Body of pancreas (tissue), 4 donors: ENCODE measurements around the gene ASCC1. TPM values are rescaled to one million over a fixed set of nuclear protein-coding genes. Genes with fewer than 3 reads are reported as not detected.

Source experiments
- ATAC-seq: fragments of 150-250 bp; one replicate; pipeline ENCODE4 v1.9.1; 2016
- DNase-seq, 4 donors: peaks; one replicate each; pipeline ENCODE4 v3.0.0-alpha.2; 2019
- H3K27ac ChIP-seq, 4 donors: fragments of 200-600 bp; sonication (generic); 1 replicate in 3 of 4; 2 replicates in 1 of 4; pipeline versions ENCODE4 v1.5.1 to v1.6.1; 2016 to 2019; ENCODE audit warnings: mild to moderate bottlenecking in 1 of 4, mixed read lengths in 1 of 4, moderate library complexity in 1 of 4
- H3K27me3 ChIP-seq, 2 donors: fragments of 200-600 bp; sonication (generic); one replicate each; pipeline ENCODE4 v1.6.0; 2016; ENCODE audit warnings: mild to moderate bottlenecking in 1 of 2
- H3K36me3 ChIP-seq, 2 donors: fragments of 200-600 bp; sonication (generic); replicated peaks in 1 of 2; 2 replicates each; pipeline ENCODE4 v1.5.1; 2016; ENCODE audit warnings: low read depth in 2 of 2; ENCODE audit not compliant: insufficient read depth in 1 of 2
- H3K4me1 ChIP-seq: fragments of 200-600 bp; sonication (generic); one replicate; pipeline ENCODE4 v1.6.0; 2016
- H3K4me3 ChIP-seq, 2 donors: fragments of 200-600 bp; sonication (generic); 1 replicate in 1 of 2; 2 replicates in 1 of 2; pipeline ENCODE4 v1.5.1; 2016 to 2019
- H3K9me3 ChIP-seq, 3 donors: fragments of 200-600 bp; sonication (generic); 1 replicate in 2 of 3; 2 replicates in 1 of 3; pipeline ENCODE4 v1.5.1; 2016
- CTCF ChIP-seq, 7 experiments: fragments of 450-650 bp in 4 of 7; fragments of 200-600 bp in 3 of 7; sonication (generic) in 3 of 7; IDR thresholded peaks; one replicate each; pipeline ENCODE4 v1.5.1; 2016 to 2019; ENCODE audit warnings: antibody characterized with exemption in 7 of 7
- POLR2A ChIP-seq, 3 donors: fragments of 450-650 bp; IDR thresholded peaks; one replicate each; pipeline ENCODE4 v1.6.1; 2016; ENCODE audit warnings: antibody characterized with exemption in 3 of 3, mild to moderate bottlenecking in 2 of 3
- WGBS, 2 donors: methylation state at CpG; one replicate each; pipeline ENCODE4 v1.1.5; 2017; 5-methylcytosine and 5-hydroxymethylcytosine counted together
- intact Hi-C: fragments of 100-400 bp; cut with DNase I; formaldehyde crosslinking; loops from one replicate; pipeline ENCODE4 v1.15.1; 2023
- total RNA-seq, 2 donors: library from RNA; depleted of rRNA; stranded (reverse); fragments of >200 nt; gene quantifications; one replicate each; pipeline ENCODE4 v1.1.0, GENCODE V29; 2016

The ASCC1 gene
- total RNA-seq, 2 donors from 2014 or later = 16.1 to 17.1 TPM

GRCh38 chr10:72261784-72262404 is 45.8 kb upstream of the ASCC1 start:
- WGBS, 2 donors = 90 to 95% methylated on average over 7 of the region's 7 CpGs
- Histone ChIP-seq H3K4me3 (no peak overlapping the region), H3K9me3 (no peaks in the 10 kb centered on the region), H3K4me1 (peaks cover 60% of the 10 kb centered on the region), H3K36me3 (no peaks in the 10 kb centered on the region), H3K27me3 (no peaks in the 10 kb centered on the region), H3K27ac (peak overlapping the region in 3 of 4 donors; percentile 69 to 71 (median 70))
- intact Hi-C loops = no loop called here
- DNase-seq (peak in 1 of 4 donors; percentile 52), ATAC-seq (peak; percentile 23)
- TF ChIP-seq POLR2A (IDR thresholded peaks at IDR 0.05) (no peak), CTCF (IDR thresholded peaks at IDR 0.05) (no peak)

GRCh38 chr10:72260976-72261783 is 45.1 kb upstream of the ASCC1 start:
- peaks cover 68% of the 10 kb centered on the region for H3K4me1 ChIP-seq
- intact Hi-C loops = no loop called here
- ATAC-seq (peak; percentile 3), DNase-seq (no peak)
- H3K27ac ChIP-seq = peak overlapping the region; percentile 9 to 71 (median 70)
- WGBS, 2 donors = 13 to 42% methylated on average over 5 to 26 of the region's 30 CpGs
- peak in 2 of 3 donors; percentile 5 to 32 for TF ChIP-seq POLR2A (IDR thresholded peaks at IDR 0.05)
- TF ChIP-seq CTCF (IDR thresholded peaks at IDR 0.05) = no peak
- H3K9me3 ChIP-seq = no peaks in the 10 kb centered on the region
- no peaks in the 10 kb centered on the region for H3K36me3 ChIP-seq
- no peak overlapping the region for H3K4me3 ChIP-seq
- H3K27me3 ChIP-seq = no peaks in the 10 kb centered on the region

- TF ChIP-seq POLR2A (IDR thresholded peaks at IDR 0.05) (peak in 2 of 3 donors; percentile 9 to 32), CTCF (IDR thresholded peaks at IDR 0.05) (no peak)
- H3K27ac ChIP-seq = peak overlapping the region; percentile 47 to 71 (median 70)
- DNase-seq (peak; percentile 65 to 80 (median 72)), ATAC-seq (peak; percentile 59)
- intact Hi-C loops = no loop called here
- H3K4me1 ChIP-seq = peaks cover 75% of the 10 kb centered on the region
- 30 to 31% methylated on average over 10 to 18 of the region's 19 CpGs for WGBS, 2 donors
- H3K9me3 ChIP-seq = no peaks in the 10 kb centered on the region
- no peaks in the 10 kb centered on the region for H3K36me3 ChIP-seq
- no peaks in the 10 kb centered on the region for H3K27me3 ChIP-seq
- no peak overlapping the region for H3K4me3 ChIP-seq
These were observed 44.3 kb upstream of the ASCC1 start for GRCh38 chr10:72260239-72260975.

- ATAC-seq = no peak
- Histone ChIP-seq H3K27me3 (no peaks in the 10 kb centered on the region), H3K9me3 (no peaks in the 10 kb centered on the region), H3K4me1 (peaks cover 82% of the 10 kb centered on the region), H3K4me3 (no peak overlapping the region), H3K27ac (peak overlapping the region; percentile 47 to 71 (median 70)), H3K36me3 (no peaks in the 10 kb centered on the region)
- peak in 1 of 4 donors; percentile 36 for DNase-seq
- TF ChIP-seq CTCF (IDR thresholded peaks at IDR 0.05) (no peak), POLR2A (IDR thresholded peaks at IDR 0.05) (no peak)
- WGBS, 2 donors = 68 to 70% methylated on average over 5 of the region's 5 CpGs
- intact Hi-C loops = no loop called here
These were observed 43.6 kb upstream of the ASCC1 start for GRCh38 chr10:72259491-72260238.
